ENCODE measurements around the gene AVPR1A. TPM values are rescaled to one million over a fixed set of nuclear protein-coding genes. Genes with fewer than 3 reads are reported as not detected.

The AVPR1A gene
- 1.9 TPM in 1 of 2 replicates, not detected in the other for total RNA-seq

GRCh38 chr12:63150713-63151622 lies at the start of gene AVPR1A:
TSS of gene AVPR1A (minus strand) at chr12:63151201. CDS start at chr12:63150836, 365 bp downstream.

Other genes with a start within 250 kb of the AVPR1A start
- gene PPM1H, start 216.1 kb downstream of the AVPR1A start, total RNA-seq: 2.5 and 2.9 TPM in 2 replicates